HG03097 (cell line): ENCODE measurements around the gene ASGR1.
"Not testable (repeated sequence)": the region's sequence is repeated elsewhere in the genome, so short reads cannot be mapped to it uniquely, and the experiment has no call there.

ENCODE experiments used
- ATAC-seq: cut with Tn5 transposase; IDR thresholded peaks from one replicate; pipeline ENCODE4 v1.9.1; 2021; ENCODE audit not compliant: unreplicated experiment, low FRiP score

Gene ASGR1

DNA sequence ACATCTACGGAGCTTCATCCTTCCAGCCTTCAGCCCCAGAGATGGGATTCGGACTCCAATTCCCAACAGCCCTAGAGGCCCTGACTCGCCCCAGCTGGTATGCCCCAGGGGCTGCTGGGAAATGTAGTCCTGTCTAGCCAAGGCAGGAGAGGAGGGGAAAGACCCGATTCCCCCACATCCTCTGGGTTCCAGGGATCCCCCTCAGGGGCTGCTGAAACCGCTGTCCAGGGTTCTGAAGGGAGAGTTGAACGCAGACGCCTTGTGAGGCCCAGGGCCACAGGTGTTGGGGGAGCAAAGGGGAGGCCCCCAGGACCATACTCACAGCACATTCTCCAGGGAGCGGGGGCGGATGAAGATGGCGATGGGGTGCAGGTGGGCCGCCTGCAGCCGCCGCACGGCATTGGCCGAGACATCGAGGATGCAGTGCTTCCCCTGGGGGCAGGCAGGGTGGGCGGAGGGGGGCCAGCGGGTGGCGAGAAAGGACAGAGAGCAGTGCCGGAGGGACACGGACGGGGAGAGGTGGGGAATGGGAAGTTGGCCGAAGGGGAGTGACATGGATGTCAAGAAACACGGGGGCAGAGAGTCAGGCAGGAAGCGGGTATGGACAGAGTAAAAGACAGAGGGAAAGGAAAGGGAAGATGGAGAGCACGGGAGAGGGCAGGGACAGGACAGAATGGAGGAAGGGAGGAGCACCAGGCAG, 12.6 kb upstream of the ASGR1 start:
- no peak for ATAC-seq

DNA sequence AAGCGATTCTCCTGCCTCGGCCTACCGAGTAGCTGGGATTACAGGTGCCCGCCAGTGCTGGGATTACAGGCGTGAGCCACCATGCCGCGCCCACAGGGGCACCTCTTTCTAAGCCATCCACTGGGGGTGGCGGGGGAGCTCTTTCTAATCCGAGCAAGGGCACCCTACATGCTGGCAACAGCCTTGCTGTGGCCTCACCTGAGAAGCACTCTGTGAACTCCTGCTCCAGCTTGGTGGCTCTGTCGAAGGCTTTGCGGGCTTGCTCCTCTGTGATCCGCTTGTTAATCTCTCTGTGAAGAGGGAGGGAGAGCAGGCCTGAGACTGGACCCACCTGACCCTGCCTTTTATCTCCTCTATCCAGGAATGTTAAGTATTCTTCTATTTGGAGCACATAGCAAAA, 11.9 kb upstream of the ASGR1 start:
- ATAC-seq: no peak

DNA sequence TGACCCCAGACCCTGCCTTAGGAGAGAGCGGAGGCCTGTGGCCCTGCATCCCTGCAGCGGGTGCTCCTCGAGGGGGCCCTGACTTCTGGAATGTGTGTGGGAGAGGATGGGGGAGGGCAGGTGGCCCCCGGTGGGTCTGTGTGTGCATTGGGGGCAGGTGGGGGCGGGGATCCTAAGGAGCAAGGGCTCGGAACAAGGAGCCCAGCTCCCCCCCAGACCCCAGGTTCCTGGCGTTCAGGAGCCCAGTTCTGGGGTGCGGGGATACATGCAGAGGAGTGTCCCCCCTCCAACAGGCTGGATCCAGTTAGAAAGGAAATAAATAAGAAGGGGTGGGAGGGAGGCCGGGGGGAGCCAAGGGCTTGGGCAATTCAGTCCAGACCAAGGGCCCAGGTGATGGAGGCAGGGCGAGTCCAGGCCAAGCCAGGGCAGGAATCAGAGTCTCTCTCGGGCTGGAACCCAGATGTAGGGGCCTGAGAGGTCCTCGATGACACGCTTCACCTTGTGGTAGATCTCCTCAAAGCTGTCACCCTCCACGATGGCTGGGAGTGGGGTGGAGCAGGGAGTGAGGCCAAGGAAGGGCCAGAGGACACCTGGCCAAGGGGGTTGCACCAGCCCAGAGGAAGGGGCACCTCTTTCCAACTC, 11.2 kb upstream of the ASGR1 start:
- no peak for ATAC-seq

- no peak for ATAC-seq
Observed at GRCh38 chr17:7186241-7186640, 7.1 kb upstream of the ASGR1 start.

GRCh38 chr17:7184647-7185046, 5.5 kb upstream of the ASGR1 start:
- no peak for ATAC-seq

DNA sequence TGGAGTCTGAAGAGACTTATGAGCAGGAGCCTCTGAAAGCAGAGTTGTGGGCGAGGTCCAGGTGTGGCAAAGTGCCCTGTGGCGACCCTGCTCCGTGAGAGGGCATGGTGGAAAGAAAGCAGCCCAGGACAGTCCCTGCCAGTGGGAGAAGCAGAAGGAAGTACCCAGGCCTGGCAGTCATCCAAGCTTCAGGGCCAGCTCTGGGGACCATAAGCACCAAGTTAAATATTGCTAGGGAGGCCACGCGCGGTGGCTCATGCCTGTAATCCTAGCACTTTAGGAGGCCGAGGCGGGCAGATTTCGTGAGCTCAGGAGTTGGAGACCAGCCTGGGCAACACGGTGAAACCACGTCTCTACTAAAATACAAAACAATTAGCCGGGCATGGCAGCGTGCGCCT, 4.9 kb upstream of the ASGR1 start:
- no peak for ATAC-seq

- ATAC-seq: no peak
Observed at GRCh38 chr17:7183433-7184090, 4.4 kb upstream of the ASGR1 start.

- ATAC-seq: not testable (repeated sequence)
Observed at GRCh38 chr17:7182101-7182500, 2.9 kb upstream of the ASGR1 start.

DNA sequence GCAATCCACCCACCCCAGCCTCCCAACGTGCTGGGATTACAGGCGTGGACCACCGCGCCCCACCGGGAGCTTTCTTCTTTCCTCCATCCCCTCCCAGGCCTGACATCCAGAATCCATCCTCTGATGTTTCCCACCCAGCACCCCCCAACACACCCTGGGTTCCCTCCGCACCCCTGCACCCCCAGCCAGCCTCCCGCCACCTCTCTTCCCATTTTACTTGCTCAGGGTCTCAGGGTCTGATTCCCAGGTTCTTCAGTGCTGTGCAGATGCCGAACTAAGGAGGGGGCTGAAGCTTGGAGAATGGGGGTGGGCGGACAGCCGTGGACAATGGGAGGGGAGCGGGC, 225 bp downstream of the ASGR1 start:
- no peak for ATAC-seq

DNA sequence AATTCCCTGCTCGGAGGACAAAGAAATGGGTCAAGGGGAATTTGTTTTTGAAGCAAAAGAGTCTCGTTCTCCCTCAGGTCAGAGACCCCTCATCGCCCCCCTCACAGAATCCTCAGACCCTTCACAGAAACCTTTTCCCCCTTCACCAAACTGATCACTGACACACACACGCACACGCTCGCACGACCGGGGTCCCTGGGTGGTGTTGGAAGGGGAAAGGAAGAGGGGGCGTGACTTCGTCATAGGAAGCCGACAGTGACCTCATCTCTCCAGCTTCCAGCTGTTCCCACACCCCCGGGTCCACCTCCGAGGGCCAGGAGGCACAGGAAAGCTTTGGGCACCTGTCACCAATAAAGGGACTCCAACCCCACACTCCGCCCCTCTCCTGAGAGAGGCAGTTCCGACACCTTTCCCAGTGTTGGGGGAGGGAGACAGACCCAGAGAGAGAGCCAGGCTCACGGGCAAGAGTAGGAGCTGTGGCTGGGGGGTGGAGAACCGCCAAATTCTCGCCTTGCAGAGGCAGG, 1.2 kb downstream of the ASGR1 start:
- ATAC-seq: no peak

DNA sequence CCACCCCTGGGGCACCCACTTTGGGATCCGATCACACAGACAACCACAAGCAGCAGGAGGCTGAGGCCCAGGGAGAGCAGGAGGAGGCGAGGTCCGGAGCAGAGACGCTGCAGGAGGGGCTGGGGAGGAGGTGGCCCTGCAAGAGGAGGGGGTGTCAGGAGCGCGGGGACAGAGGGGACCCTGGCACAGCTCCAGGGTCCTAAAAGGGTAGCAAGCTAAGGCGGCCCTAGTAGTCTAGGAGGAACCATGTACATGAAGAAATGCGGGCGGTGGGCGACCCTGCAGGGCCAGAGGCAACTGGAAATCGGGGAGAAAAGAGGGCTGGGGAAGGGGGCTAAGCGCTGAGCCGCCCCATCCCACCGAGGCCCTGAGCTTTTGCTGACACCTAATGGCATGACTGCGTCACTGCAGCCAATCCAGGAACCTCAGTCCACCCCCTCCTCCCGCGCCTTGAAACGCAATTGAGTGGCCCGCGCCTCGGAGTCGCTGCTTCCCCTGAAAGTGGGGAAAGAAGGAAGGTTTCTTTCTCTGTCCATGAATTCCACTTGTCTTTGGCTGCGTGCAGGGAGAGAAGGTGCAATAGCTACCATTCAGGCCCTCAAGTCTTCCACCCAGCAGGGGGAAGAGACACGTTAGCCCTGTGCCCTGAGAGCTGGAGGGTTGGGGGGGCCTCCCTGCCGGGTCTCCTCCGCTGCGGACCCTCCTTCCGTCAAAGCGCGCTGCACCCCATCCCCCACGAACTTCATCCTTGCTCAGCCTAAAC, 1.8 kb downstream of the ASGR1 start:
- no peak for ATAC-seq

GRCh38 chr17:7176841-7177190, 2.4 kb downstream of the ASGR1 start:
- ATAC-seq: no peak

GRCh38 chr17:7176107-7176840, 2.9 kb downstream of the ASGR1 start:
- no peak for ATAC-seq

- ATAC-seq: no peak
Observed at GRCh38 chr17:7175330-7175733, 3.8 kb downstream of the ASGR1 start.

DNA sequence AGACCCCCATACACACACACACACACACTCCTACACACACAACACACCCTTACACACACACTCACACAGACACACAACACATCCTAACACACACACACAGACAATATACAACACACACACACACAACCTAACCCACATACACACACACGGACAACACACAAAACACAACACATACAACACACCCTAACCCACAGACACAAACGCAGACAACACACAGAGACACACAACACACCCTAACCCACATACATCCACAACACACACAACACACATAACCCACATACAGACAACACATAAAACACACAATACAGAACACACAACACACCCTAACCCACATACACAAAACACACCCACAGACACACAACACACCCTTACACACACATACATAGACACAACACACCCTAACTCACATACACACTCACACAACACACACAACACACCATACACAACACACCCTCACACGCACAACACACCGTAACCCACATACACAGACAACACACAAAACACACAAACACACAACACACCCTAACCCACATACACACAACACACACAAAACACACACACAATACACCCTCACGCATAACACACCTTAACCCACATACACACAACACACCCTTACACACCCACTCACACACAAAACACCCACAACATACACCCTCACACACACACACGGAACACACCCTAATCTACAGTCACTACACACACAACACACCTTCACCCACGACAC, 4.4 kb downstream of the ASGR1 start:
- ATAC-seq: no peak

GRCh38 chr17:7173687-7174602, 5.2 kb downstream of the ASGR1 start:
- ATAC-seq: no peak

GRCh38 chr17:7172522-7173191, 6.5 kb downstream of the ASGR1 start:
- not testable (repeated sequence) for ATAC-seq

DNA sequence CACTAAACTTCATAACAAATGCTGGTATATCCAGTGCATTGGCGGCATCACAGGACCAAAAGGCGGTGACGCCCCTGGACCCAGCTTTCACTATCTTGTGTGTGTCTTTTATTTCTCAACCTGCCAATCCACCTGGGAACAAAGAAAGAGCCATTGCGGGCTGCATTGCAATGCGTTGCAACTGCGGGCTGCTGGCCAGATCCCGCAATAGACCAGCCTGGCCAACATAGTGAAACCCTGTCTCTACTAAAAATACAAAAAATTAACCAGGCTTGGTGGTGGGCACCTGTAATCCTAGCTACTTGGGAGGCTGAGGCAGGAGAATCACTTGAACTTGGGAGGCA, 9.6 kb downstream of the ASGR1 start:
- ATAC-seq: not testable (repeated sequence)
